Panc1 (cell line): ENCODE results near the gene TMEM8B. TPM values are rescaled to one million over a fixed set of nuclear protein-coding genes. Genes with fewer than 3 reads are reported as not detected.

Experiments
- ATAC-seq: fragments of 200-7000 bp; cut with Tn5 transposase; 2 replicates; pipeline ENCODE4 v1.9.1; 2020; ENCODE audit warnings: mild to moderate bottlenecking, moderate library complexity
- BruUV-seq: library from RNA; stranded (reverse); fragments of 400-500 nt; replicated peaks from 2 replicates; lab custom pipeline; 2021; lab: Mats Ljungman, UMichigan
- CTCF ChIA-PET: fragments of 300-600 bp; sonication (Branson Sonifier 250); formaldehyde crosslinking; loops from one replicate; lab custom pipeline; 2022; ENCODE audit warnings: antibody characterized with exemption; lab: Charles Lee
- POLR2A ChIA-PET: fragments of 300-600 bp; sonication (Branson Sonifier 250); formaldehyde crosslinking; loops from one replicate; lab custom pipeline; 2022; ENCODE audit warnings: antibody characterized with exemption; lab: Charles Lee
- DNase-seq: peaks from one replicate; pipeline ENCODE4 v3.0.0-alpha.2; 2010; ENCODE audit warnings: low read depth, low spot score
- H3K27ac ChIP-seq: 2 replicates; pipeline ENCODE4 v1.5.1; 2011; ENCODE audit warnings: mild to moderate bottlenecking, low read length, inconsistent platforms
- H3K27me3 ChIP-seq: fragments of 200-500 bp; sonication (Bioruptor generic); 2 replicates; pipeline ENCODE4 v1.6.0; 2014; ENCODE audit warnings: low read length, inconsistent platforms; ENCODE audit not compliant: control insufficient read depth, insufficient read depth
- H3K36me3 ChIP-seq: fragments of 200-500 bp; sonication (Bioruptor generic); 2 replicates; pipeline ENCODE4 v1.5.1; 2014; ENCODE audit warnings: inconsistent platforms, mild to moderate bottlenecking, low read length, moderate library complexity; ENCODE audit not compliant: control insufficient read depth, insufficient read depth
- H3K4me1 ChIP-seq: 2 replicates; pipeline ENCODE4 v1.5.1; 2011; ENCODE audit warnings: inconsistent platforms, mild to moderate bottlenecking, low read length, moderate library complexity; ENCODE audit not compliant: control insufficient read depth, insufficient read depth
- H3K4me3 ChIP-seq, 2 experiments: 2 replicates each; pipeline ENCODE4 v1.5.1; 2011 to 2012; ENCODE audit warnings: low read depth in 2 of 2, low read length in 2 of 2, mild to moderate bottlenecking in 2 of 2, inconsistent platforms in 1 of 2, moderate library complexity in 1 of 2
- H3K9me3 ChIP-seq: fragments of 200-500 bp; sonication (Bioruptor generic); 2 replicates; pipeline ENCODE4 v1.5.1; 2014; ENCODE audit warnings: low read depth, mild to moderate bottlenecking, inconsistent platforms, low read length, moderate library complexity; ENCODE audit not compliant: control insufficient read depth, insufficient read depth
- CTCF ChIP-seq: fragments of 450-650 bp; IDR thresholded peaks from 2 replicates; pipeline ENCODE4 v1.5.1; 2017; ENCODE audit warnings: mild to moderate bottlenecking
- POLR2AphosphoS5 ChIP-seq: IDR thresholded peaks from 2 replicates; pipeline ENCODE4 v1.6.1; 2012; ENCODE audit warnings: mild to moderate bottlenecking, low read depth, low read length, moderate library complexity
- REST ChIP-seq, 2 experiments: IDR thresholded peaks; 2 replicates each; pipeline ENCODE4 v1.6.1; 2011 to 2012; ENCODE audit warnings: low read depth in 2 of 2, control low read depth in 1 of 2, low read length in 1 of 2, mild to moderate bottlenecking in 1 of 2, moderate library complexity in 1 of 2; ENCODE audit not compliant: insufficient read depth in 1 of 2
- SIN3A ChIP-seq: IDR thresholded peaks from 2 replicates; pipeline ENCODE4 v1.6.1; 2012; ENCODE audit warnings: low read depth, mild to moderate bottlenecking, low read length, moderate library complexity, borderline replicate concordance; ENCODE audit not compliant: insufficient read depth
- TCF7L2 ChIP-seq: IDR thresholded peaks from 2 replicates; pipeline ENCODE4 v1.6.1; 2011; ENCODE audit warnings: mild to moderate bottlenecking, low read depth, low read length, inconsistent platforms
- in situ Hi-C: cut with HindIII; loops from 2 replicates; pipeline ENCODE4 v1.10.0; 2016; ENCODE audit warnings: low sequenced_read_pairs, low pct_unique_long_range_greater_than_20kb
- intact Hi-C: fragments of 100-400 bp; cut with micrococcal nuclease; formaldehyde crosslinking; loops from one replicate; pipeline ENCODE4 v1.10.0; 2022; ENCODE audit not compliant: unreplicated experiment
- total RNA-seq: library from RNA; stranded (reverse); gene quantifications from one replicate; pipeline ENCODE4 v1.2.1, GENCODE V29; 2021; ENCODE audit not compliant: unreplicated experiment

The TMEM8B gene
- total RNA-seq, 1 experiment from 2014 or later: 7.9 TPM

- ChIA-PET POLR2A (no interaction called here), CTCF (no interaction called here)
- Histone ChIP-seq H3K27ac (no peak overlapping the region), H3K9me3 (no peaks in the 10 kb centered on the region), H3K4me1 (0 out of 2 replicates have a peak, but pooled peaks cover 3% of the 10 kb centered on the region), H3K36me3 (no peaks in the 10 kb centered on the region; the same call in 1 of the 2 replicates), H3K27me3 (no peaks in the 10 kb centered on the region), H3K4me3 (no peak overlapping the region)
- DNase-seq: no peak
- in situ Hi-C loops (no loop called here), intact Hi-C loops (no loop called here)
- no peak for ATAC-seq
- TF ChIP-seq TCF7L2 (no peak), POLR2AphosphoS5 (no peak), CTCF (no peak)
- BruUV-seq: no TSS peak
These were observed 31.5 kb upstream of the TMEM8B start for GRCh38 chr9:35797311-35798109.

GRCh38 chr9:35798658-35799374 is 30.2 kb upstream of the TMEM8B start:
- ChIA-PET CTCF (interaction anchor here (0.7 kb wide), 1 partner anchor 44 kb away, joined by 3 read pairs; no protein-coding TSS in a partner anchor), POLR2A (no interaction called here)
- Histone ChIP-seq H3K9me3 (no peaks in the 10 kb centered on the region), H3K4me1 (0 out of 2 replicates have a peak, but pooled peaks cover 3% of the 10 kb centered on the region), H3K27ac (no peak overlapping the region), H3K36me3 (peaks cover 3% of the 10 kb centered on the region), H3K27me3 (no peaks in the 10 kb centered on the region), H3K4me3 (no peak overlapping the region)
- no peak for ATAC-seq
- DNase-seq: peak; percentile 61
- in situ Hi-C loops: no loop called here
- TF ChIP-seq CTCF (no peak), SIN3A (no peak), REST (IDR thresholded peaks at IDR 0.05; ENCODE audit: insufficient read depth in 1 of 2, low read depth in 2 of 2, low read length in 1 of 2) (no peak), POLR2AphosphoS5 (no peak), TCF7L2 (no peak)
- no TSS peak for BruUV-seq
- intact Hi-C loops: no loop called here
